22Rv1 (cell line): ENCODE results near the gene ADAMTS2.

Source experiments
- H3K27ac ChIP-seq: fragments of 450-650 bp; 2 replicates; pipeline ENCODE4 v1.5.1; 2017
- ZFX ChIP-seq: fragments of 450-650 bp; IDR thresholded peaks from 2 replicates; pipeline ENCODE4 v1.6.1; 2017; ENCODE audit warnings: antibody characterized with exemption, borderline replicate concordance
- TF ChIP-seq, protein P1 (sequence below): fragments of 450-650 bp; IDR thresholded peaks from 2 replicates; pipeline ENCODE4 v1.5.1; 2017; ENCODE audit warnings: mild to moderate bottlenecking

The ADAMTS2 gene

GRCh38 chr5:179268966-179269693 is 76.1 kb downstream of the ADAMTS2 start:
- TF ChIP-seq, protein P1, sequence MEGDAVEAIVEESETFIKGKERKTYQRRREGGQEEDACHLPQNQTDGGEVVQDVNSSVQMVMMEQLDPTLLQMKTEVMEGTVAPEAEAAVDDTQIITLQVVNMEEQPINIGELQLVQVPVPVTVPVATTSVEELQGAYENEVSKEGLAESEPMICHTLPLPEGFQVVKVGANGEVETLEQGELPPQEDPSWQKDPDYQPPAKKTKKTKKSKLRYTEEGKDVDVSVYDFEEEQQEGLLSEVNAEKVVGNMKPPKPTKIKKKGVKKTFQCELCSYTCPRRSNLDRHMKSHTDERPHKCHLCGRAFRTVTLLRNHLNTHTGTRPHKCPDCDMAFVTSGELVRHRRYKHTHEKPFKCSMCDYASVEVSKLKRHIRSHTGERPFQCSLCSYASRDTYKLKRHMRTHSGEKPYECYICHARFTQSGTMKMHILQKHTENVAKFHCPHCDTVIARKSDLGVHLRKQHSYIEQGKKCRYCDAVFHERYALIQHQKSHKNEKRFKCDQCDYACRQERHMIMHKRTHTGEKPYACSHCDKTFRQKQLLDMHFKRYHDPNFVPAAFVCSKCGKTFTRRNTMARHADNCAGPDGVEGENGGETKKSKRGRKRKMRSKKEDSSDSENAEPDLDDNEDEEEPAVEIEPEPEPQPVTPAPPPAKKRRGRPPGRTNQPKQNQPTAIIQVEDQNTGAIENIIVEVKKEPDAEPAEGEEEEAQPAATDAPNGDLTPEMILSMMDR: no peak
- no peak for TF ChIP-seq ZFX
- H3K27ac ChIP-seq: no peak overlapping the region

- H3K27ac ChIP-seq: no peak overlapping the region
- no peak for TF ChIP-seq ZFX
- TF ChIP-seq, protein P1: no peak
These were observed 76.8 kb downstream of the ADAMTS2 start for GRCh38 chr5:179268399-179268952.

- TF ChIP-seq, protein P1: no peak
- H3K27ac ChIP-seq: no peak overlapping the region
These were observed 77.6 kb downstream of the ADAMTS2 start for GRCh38 chr5:179267671-179268083.

DNA sequence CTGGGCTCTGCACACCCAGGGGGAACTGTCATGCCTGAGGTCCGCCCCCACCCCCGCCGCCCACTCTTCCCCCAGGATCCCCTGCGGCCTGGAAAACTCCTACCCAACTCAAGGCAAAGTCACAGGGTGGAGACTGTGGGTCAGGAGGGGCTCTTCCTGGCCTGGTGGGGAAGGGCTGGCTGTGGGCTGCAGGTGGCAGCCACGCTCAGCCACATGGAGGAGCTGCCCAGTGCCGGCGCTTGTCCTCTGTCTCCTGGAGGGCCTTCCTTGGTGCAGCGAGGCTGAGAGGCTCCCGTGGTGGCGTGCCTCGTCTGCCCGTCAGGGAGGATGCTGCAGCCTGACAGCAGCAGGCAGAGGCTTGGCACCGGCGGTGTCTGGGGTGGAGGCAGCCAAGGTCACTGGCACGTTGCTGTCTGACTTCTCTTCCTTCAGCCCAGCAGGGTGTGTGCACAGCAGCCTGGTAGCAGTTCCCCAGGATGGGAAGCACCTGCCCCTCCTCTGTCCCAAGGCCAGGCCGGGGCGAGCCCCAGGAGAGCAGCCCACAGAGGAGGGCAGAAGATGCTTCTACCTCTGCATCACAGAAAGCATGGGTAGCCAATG is 78.1 kb downstream of the ADAMTS2 start:
- TF ChIP-seq, protein P1: no peak
- no peak for TF ChIP-seq ZFX

DNA sequence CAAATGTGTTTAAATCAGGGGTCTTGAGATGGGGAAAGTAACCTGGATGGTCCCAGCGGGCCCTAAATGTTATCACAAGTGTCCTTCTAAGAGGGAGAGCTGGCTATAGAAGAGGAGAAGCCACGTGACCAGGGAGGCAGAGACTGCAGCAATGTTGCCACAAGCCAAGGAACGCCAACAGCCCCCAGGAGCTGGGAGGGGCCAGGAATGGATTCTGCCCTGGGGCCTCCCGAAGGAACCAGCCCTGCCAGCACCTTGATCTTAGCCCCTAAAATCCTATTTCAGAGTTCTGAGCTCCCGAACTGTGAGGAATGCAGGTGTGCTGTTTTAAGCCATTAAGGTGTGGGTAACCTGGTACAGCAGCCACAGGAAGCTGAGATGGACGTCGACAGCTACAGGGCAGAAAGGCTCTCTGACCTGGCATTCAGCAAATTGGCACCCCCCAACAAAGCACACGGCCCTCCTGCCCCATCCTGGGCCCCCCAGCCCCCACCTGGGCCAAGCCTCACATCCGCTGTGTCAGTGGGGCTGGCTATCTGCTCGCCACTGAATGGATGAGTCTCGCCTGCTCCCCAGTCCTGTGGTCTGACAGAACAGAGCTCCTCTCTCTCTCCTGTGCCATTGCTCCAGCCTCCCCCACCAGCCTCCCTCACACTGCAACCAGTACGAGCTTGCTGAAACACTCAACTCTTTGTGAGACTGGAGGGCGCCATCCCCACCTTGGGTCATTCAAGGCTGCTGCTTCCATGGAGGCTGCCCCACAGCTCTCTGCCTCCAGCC is 78.8 kb downstream of the ADAMTS2 start:
- TF ChIP-seq, protein P1: no peak
- TF ChIP-seq ZFX: no peak
- H3K27ac ChIP-seq: no peak overlapping the region

More for the DNA sequence above, 78.1 kb downstream of the ADAMTS2 start:
- no peak overlapping the region for H3K27ac ChIP-seq

- TF ChIP-seq, protein P1: no peak
- no peak for TF ChIP-seq ZFX
- H3K27ac ChIP-seq: no peak overlapping the region
These were observed 79.6 kb downstream of the ADAMTS2 start for GRCh38 chr5:179265514-179266290.
